Mucosa of descending colon (tissue), 3 donors: Measurements from ENCODE around the gene RBFOX2. TPM values are rescaled to one million over a fixed set of nuclear protein-coding genes. Genes with fewer than 3 reads are reported as not detected.

Experiments used
- ATAC-seq: fragments of 200-7000 bp; cut with Tn5 transposase; one replicate; pipeline ENCODE4 v1.9.1; 2020; ENCODE audit warnings: mild to moderate bottlenecking, moderate library complexity
- DNase-seq, 3 donors: peaks; one replicate each; pipeline ENCODE4 v3.0.0-alpha.2; 2020
- H3K36me3 ChIP-seq: fragments of 200-600 bp; one replicate; pipeline ENCODE4 v1.8.0; 2021; ENCODE audit warnings: low read depth, mild to moderate bottlenecking
- H3K4me1 ChIP-seq: fragments of 200-600 bp; one replicate; pipeline ENCODE4 v1.8.0; 2021; ENCODE audit warnings: low read depth, mild to moderate bottlenecking
- H3K4me3 ChIP-seq: fragments of 200-600 bp; one replicate; pipeline ENCODE4 v1.8.0; 2021; ENCODE audit warnings: mild to moderate bottlenecking
- H3K9me3 ChIP-seq: fragments of 200-600 bp; one replicate; pipeline ENCODE4 v1.8.0; 2021; ENCODE audit warnings: mild to moderate bottlenecking
- intact Hi-C, 2 donors: fragments of 100-400 bp; cut with DNase I in 1 of 2; cut with micrococcal nuclease in 1 of 2; formaldehyde crosslinking; loops; one replicate each; pipeline versions ENCODE4 v1.11.0 to v1.11.1; 2022; cut with DNase I, micrococcal nuclease
- total RNA-seq, 3 donors: library from RNA; stranded (reverse); fragmentation: NEBNext Ultra II Directional in 2 of 3; extraction: Animal tissue kit (Norgen Biotek cat#: 25700) in 2 of 3; gene quantifications; one replicate each; pipeline versions ENCODE4 v1.2.1 to v1.2.4, GENCODE V29; 2021 to 2023
- TF ChIP-seq, protein P1 (sequence below): fragments of 200-600 bp; IDR thresholded peaks from one replicate; pipeline ENCODE4 v1.8.0; 2022; ENCODE audit warnings: antibody characterized with exemption, mild to moderate bottlenecking
- donor health status: DM: no; HTN: no; CAD: no; lungs with moderate emphysema.
- donor health status: DM: no; HTN: no; CAD: no.
- donor health status: DM: no; HTN: yes; CAD: no.

RBFOX2 gene
- total RNA-seq, 3 donors from 2014 or later = 46.0 to 141 (median 46.2) TPM

DNA sequence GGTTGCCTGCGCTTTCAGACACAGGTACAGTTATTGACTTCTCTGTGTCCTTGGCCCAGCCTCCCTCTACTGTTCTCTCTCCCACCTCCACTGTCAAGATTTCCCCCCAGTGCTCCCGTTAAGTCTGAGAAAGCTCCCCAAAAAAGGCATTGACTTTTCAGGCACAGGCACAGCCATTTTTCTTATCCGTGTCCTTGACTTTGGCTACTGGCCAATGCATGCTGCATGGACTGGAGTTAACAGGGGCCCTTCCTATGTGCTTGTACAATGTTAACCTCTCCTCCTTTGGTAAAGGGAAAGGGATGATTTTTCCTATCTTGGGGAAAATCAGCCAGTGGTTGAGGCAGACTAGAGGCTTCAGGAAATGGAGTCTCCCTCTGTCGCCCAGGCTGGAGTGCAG, 306.7 kb downstream of the RBFOX2 start:
- no peak for DNase-seq
- TF ChIP-seq, protein P1, sequence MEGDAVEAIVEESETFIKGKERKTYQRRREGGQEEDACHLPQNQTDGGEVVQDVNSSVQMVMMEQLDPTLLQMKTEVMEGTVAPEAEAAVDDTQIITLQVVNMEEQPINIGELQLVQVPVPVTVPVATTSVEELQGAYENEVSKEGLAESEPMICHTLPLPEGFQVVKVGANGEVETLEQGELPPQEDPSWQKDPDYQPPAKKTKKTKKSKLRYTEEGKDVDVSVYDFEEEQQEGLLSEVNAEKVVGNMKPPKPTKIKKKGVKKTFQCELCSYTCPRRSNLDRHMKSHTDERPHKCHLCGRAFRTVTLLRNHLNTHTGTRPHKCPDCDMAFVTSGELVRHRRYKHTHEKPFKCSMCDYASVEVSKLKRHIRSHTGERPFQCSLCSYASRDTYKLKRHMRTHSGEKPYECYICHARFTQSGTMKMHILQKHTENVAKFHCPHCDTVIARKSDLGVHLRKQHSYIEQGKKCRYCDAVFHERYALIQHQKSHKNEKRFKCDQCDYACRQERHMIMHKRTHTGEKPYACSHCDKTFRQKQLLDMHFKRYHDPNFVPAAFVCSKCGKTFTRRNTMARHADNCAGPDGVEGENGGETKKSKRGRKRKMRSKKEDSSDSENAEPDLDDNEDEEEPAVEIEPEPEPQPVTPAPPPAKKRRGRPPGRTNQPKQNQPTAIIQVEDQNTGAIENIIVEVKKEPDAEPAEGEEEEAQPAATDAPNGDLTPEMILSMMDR = no peak
- no peak for ATAC-seq
- intact Hi-C loops = no loop called here
- no peaks in the 10 kb centered on the region for H3K36me3 ChIP-seq
- H3K4me1 ChIP-seq = no peaks in the 10 kb centered on the region
- H3K9me3 ChIP-seq = no peaks in the 10 kb centered on the region
- H3K4me3 ChIP-seq = no peak overlapping the region

DNA sequence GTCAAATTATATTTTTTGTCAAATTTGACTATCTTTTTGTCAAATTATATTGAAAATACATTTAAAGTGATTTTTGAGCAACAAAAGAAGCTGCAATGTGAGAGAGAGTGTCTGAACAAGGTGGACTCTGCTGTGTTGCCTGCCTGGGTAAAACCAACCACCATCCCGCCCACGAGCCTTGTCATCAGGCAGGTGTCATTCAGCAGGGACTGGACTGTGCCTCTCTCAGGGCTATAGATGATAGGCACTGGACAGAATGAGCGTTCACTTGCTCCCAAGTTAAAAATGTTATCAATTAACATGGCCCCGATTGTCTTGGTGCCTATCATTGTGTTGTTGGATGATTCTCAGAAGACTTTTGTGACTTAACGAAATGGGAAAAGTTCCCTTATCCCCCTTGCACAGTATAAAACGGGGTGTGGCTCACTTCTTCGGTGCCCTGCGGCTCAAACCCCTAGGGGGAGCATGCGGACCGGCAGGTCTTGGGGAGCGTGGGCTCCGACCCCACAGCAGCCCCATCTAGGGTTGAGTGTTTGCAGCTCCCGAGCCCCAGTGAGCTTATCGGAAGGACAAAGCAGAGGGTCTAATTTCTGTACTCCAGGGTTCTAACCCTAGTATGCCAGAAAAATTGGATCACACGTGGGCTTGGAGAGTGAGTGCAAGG, 309.3 kb downstream of the RBFOX2 start:
- TF ChIP-seq, protein P1 = no peak
- ATAC-seq (no peak), DNase-seq (no peak)
- intact Hi-C loops = no loop called here
- Histone ChIP-seq H3K9me3 (no peaks in the 10 kb centered on the region), H3K4me1 (no peaks in the 10 kb centered on the region), H3K4me3 (no peak overlapping the region), H3K36me3 (no peaks in the 10 kb centered on the region)

DNA sequence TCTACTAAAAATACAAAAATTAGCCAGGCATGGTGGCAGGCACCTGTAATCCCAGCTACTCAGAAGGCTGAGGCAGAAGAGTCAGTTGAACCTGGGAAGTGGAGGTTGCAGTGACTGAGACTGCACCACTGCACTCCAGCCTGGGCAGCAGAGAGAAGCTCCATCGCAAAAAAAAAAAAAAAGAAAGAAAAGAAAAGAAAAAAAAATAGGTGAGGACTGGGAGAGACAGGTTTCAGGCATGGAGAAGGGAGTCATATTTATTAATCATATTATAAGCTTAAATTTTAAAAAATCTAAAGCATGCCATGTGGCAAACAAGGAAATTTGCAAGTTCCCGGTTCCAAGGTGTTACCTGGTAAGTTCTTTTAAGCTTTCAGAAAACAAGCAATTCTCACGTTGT, 311.1 kb downstream of the RBFOX2 start, which contains the start of gene APOL5:
Gene APOL5, plus strand, starts transcription at position 301 of the 400 bp plus-strand sequence. Its CDS starts 0 bp downstream, at position 301.
- TF ChIP-seq, protein P1 = no peak
- ATAC-seq = no peak
- no peak within 1 kb of the TSS for H3K4me3 ChIP-seq
- DNase-seq = no peak
- H3K9me3 ChIP-seq = no peaks in the 10 kb centered on the region
- H3K36me3 ChIP-seq = no peaks in the 10 kb centered on the region
- no peaks in the 10 kb centered on the region for H3K4me1 ChIP-seq
- intact Hi-C loops = no loop called here

DNA sequence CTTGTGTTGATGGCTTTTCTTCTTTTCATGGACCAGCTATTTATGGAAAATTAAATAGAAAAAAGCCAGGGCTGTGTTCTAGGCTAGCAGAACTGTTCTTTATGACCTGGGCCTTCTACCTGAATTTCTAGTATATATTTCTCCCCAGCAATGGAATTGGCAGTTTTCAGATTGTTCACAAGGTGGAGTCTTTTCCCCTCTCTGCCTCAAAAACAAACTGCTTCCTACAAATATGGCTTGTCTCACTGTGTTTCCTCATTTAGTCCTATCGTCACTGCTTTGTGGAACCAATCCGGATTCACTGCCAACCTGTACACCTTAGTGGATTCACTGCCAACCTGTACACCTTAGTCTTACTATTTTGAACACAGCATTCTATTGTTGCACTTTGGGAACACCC, 316.0 kb downstream of the RBFOX2 start:
- TF ChIP-seq, protein P1 = no peak
- Histone ChIP-seq H3K9me3 (no peaks in the 10 kb centered on the region), H3K4me3 (no peak overlapping the region), H3K36me3 (no peaks in the 10 kb centered on the region), H3K4me1 (no peaks in the 10 kb centered on the region)
- intact Hi-C loops = no loop called here
- ATAC-seq (no peak), DNase-seq (no peak)

- intact Hi-C loops = no loop called here
- Histone ChIP-seq H3K9me3 (no peaks in the 10 kb centered on the region), H3K36me3 (no peaks in the 10 kb centered on the region), H3K4me3 (no peak overlapping the region), H3K4me1 (no peaks in the 10 kb centered on the region)
- ATAC-seq (no peak), DNase-seq (no peak)
- TF ChIP-seq, protein P1 = no peak
Measured at GRCh38 chr22:35711336-35711735, 317.3 kb downstream of the RBFOX2 start.
